ENCODE data around the gene ARHGAP22. TPM values are rescaled to one million over a fixed set of nuclear protein-coding genes. Genes with fewer than 3 reads are reported as not detected.

The ARHGAP22 gene
- total RNA-seq, 1 donor from 2014 or later = 3.8 TPM

DNA sequence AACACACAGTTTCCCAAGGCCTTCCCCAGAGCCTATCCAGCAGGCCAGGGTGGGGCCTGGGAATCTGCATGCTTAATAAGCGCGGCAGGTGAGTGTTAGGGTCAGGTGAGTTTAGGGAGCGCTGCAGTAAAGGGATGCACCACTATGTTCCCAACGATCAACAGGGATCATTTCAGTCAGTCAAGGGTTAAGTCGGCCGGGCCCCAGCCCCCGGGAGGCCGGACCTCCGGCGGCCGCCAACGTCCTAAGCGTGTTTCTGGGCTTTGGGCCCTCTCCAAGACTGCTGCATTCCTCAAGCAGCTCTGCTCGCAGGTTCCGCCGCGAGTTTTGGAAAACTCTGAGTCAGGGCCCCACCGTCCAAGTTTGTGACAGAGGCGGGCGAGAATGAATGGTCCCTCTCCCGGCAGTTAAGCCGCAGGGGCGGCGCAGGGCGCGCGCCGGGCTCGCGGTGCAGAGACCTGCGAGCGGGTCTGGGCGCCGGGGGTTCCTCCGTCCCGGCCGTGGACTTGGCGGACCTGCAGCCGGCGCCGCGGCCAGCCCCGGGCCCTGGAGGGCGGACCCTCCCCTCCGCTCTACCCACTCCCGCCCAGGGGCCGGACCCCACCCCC is 81.6 kb downstream of the ARHGAP22 start:
- TF ChIP-seq, protein P1, sequence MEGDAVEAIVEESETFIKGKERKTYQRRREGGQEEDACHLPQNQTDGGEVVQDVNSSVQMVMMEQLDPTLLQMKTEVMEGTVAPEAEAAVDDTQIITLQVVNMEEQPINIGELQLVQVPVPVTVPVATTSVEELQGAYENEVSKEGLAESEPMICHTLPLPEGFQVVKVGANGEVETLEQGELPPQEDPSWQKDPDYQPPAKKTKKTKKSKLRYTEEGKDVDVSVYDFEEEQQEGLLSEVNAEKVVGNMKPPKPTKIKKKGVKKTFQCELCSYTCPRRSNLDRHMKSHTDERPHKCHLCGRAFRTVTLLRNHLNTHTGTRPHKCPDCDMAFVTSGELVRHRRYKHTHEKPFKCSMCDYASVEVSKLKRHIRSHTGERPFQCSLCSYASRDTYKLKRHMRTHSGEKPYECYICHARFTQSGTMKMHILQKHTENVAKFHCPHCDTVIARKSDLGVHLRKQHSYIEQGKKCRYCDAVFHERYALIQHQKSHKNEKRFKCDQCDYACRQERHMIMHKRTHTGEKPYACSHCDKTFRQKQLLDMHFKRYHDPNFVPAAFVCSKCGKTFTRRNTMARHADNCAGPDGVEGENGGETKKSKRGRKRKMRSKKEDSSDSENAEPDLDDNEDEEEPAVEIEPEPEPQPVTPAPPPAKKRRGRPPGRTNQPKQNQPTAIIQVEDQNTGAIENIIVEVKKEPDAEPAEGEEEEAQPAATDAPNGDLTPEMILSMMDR (IDR thresholded peaks at IDR 0.05; ENCODE audit: unreplicated experiment) = no peak
- Mint-ChIP-seq H3K36me3 (ENCODE audit: insufficient read depth) (no peaks in the 10 kb centered on the region), H3K4me3 (ENCODE audit: low read depth) (peak overlapping the region; percentile 80), H3K27ac (no peak overlapping the region), H3K4me1 (ENCODE audit: low read depth) (peaks cover 16% of the 10 kb centered on the region), H3K27me3 (peaks cover 43% of the 10 kb centered on the region), H3K9me3 (ENCODE audit: low read depth) (no peaks in the 10 kb centered on the region)
- no peak for DNase-seq (ENCODE audit: low spot score, unreplicated experiment)

DNA sequence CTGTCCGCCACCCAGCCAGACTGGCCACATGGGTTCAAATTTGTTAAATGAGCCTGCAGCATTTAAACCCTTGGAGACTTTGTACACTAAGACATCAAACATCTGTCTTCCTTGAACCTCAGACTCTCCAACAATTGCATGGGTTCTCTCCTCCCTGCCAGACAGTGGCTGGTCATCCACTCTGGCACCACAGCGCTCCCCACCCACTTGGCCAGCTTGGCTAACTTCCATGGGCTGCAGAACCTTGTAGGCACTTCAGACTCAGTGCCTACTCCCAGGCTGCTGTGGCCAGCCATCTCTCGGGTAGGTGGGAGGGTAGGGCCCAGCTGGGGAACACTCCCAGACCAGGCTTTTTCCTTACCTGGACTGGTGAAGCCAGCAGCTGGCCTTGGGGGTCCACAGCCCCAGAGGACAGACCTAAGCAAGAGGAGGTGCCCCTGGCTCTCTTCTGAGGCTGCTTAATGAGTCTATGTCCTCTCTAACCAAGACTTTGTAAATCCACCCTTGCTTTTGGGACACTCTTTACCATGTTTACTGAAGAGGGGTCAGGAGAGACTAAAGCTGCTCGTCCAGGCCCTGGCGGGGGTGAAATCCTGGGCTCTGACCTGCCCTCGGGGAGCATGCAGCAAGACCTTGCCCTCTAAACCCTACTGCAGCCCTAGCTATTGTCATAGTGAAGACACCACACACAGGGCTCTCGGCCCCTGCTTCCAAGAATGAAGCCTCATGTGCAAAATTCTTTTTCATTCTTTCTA is 82.7 kb downstream of the ARHGAP22 start:
- DNase-seq (ENCODE audit: low spot score, unreplicated experiment) = no peak
- peaks cover 41% of the 10 kb centered on the region for H3K27me3 Mint-ChIP-seq
- H3K4me3 Mint-ChIP-seq (ENCODE audit: low read depth) = peak overlapping the region; percentile 80
- peaks cover 20% of the 10 kb centered on the region for H3K4me1 Mint-ChIP-seq (ENCODE audit: low read depth)
- TF ChIP-seq, protein P1 (IDR thresholded peaks at IDR 0.05; ENCODE audit: unreplicated experiment) = no peak
- no peak overlapping the region for H3K27ac Mint-ChIP-seq
- no peaks in the 10 kb centered on the region for H3K9me3 Mint-ChIP-seq (ENCODE audit: low read depth)
- H3K36me3 Mint-ChIP-seq (ENCODE audit: insufficient read depth) = no peaks in the 10 kb centered on the region

DNA sequence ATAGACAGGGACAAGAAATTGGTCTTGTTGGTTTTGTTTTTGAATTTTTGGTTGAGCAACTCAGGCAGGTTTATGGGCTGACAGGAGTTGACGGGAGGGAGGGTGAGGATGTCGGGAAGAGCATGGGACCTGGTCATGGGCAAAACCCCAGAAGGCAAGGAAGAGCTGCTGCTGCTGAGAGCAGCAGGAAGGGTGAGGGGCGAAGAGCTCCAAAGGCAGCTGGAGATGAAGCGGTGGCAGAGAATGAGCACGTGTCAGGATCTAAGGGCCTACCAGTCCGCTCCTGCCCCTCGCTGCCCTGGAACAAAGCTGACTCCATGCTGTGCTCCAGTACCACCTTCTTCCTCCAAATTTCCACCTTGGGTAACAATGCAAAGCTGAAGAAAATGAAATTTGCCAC is 84.3 kb downstream of the ARHGAP22 start:
- no peak for DNase-seq (ENCODE audit: low spot score, unreplicated experiment)
- Mint-ChIP-seq H3K4me3 (ENCODE audit: low read depth) (no peak overlapping the region), H3K4me1 (ENCODE audit: low read depth) (peaks cover 20% of the 10 kb centered on the region), H3K27ac (no peak overlapping the region), H3K9me3 (ENCODE audit: low read depth) (no peaks in the 10 kb centered on the region), H3K36me3 (ENCODE audit: insufficient read depth) (no peaks in the 10 kb centered on the region), H3K27me3 (peaks cover 29% of the 10 kb centered on the region)
- TF ChIP-seq, protein P1 (IDR thresholded peaks at IDR 0.05; ENCODE audit: unreplicated experiment) = no peak

DNA sequence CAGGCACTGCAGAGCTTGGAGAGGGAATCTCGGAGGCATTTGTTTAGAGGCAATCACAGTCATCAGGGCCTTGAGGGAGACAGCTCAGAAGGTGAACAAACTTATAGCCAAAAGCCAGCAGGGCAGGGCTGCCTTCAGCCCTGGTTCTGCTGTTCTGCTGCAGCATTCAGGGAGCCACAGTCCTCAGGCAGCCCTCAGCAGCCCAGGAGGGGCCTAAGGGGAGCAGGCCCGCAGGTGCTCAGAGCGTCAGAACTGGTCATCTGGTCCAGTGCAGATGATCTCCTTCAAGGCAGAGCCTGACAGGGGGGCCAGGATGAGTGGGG is 84.7 kb downstream of the ARHGAP22 start:
- peaks cover 3% of the 10 kb centered on the region for H3K9me3 Mint-ChIP-seq (ENCODE audit: low read depth)
- H3K27ac Mint-ChIP-seq = no peak overlapping the region
- TF ChIP-seq, protein P1 (IDR thresholded peaks at IDR 0.05; ENCODE audit: unreplicated experiment) = no peak
- peaks cover 20% of the 10 kb centered on the region for H3K4me1 Mint-ChIP-seq (ENCODE audit: low read depth)
- no peaks in the 10 kb centered on the region for H3K36me3 Mint-ChIP-seq (ENCODE audit: insufficient read depth)
- H3K27me3 Mint-ChIP-seq = peaks cover 25% of the 10 kb centered on the region
- no peak for DNase-seq (ENCODE audit: low spot score, unreplicated experiment)
- H3K4me3 Mint-ChIP-seq (ENCODE audit: low read depth) = no peak overlapping the region

DNA sequence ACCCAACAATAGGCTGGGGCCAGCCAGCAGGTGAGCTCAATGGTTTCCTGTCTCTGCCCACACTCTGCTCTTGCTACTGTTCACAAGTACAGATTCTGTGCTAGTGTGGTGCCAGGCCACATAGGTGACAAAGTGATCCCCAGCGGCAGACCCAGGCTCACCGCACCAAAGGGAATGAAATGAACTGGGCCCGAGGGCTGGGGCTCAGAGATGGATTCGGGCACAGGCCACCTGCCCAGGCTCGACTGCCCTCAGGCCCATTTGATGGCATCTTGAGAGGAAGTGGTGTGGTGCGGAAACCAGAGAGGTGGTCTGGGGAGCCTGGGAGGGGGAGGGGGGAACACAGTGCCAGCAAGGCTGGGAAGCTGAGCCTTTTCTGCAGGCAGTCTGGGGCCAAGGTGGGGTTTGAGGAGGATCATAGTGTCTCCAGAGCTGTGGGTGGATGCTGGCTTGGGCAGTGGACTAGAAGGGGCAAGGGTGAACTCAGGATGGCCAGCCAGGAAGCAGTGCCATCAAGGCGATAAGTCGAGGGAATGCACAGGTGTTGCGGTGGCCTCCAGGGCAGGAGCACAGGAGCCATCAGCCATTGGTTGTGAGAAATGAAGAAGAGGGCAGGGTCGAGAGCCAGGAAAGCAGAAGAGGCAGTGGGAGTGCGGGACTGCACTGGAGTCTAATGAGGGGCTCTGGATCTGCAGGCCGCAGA is 85.2 kb downstream of the ARHGAP22 start:
- Mint-ChIP-seq H3K4me1 (ENCODE audit: low read depth) (peaks cover 20% of the 10 kb centered on the region), H3K4me3 (ENCODE audit: low read depth) (no peak overlapping the region), H3K27ac (no peak overlapping the region), H3K27me3 (peaks cover 20% of the 10 kb centered on the region), H3K36me3 (ENCODE audit: insufficient read depth) (no peaks in the 10 kb centered on the region), H3K9me3 (ENCODE audit: low read depth) (peaks cover 4% of the 10 kb centered on the region)
- DNase-seq (ENCODE audit: low spot score, unreplicated experiment) = no peak
- TF ChIP-seq, protein P1 (IDR thresholded peaks at IDR 0.05; ENCODE audit: unreplicated experiment) = no peak
